Smooth muscle cell of the brain vasculature (primary cell): Measurements from ENCODE around the gene TMEM109.

ENCODE experiments used
- DNase-seq: peaks from one replicate; pipeline ENCODE4 v3.0.0-alpha.2; 2012; ENCODE audit warnings: low read depth, low spot score

The TMEM109 gene

DNA sequence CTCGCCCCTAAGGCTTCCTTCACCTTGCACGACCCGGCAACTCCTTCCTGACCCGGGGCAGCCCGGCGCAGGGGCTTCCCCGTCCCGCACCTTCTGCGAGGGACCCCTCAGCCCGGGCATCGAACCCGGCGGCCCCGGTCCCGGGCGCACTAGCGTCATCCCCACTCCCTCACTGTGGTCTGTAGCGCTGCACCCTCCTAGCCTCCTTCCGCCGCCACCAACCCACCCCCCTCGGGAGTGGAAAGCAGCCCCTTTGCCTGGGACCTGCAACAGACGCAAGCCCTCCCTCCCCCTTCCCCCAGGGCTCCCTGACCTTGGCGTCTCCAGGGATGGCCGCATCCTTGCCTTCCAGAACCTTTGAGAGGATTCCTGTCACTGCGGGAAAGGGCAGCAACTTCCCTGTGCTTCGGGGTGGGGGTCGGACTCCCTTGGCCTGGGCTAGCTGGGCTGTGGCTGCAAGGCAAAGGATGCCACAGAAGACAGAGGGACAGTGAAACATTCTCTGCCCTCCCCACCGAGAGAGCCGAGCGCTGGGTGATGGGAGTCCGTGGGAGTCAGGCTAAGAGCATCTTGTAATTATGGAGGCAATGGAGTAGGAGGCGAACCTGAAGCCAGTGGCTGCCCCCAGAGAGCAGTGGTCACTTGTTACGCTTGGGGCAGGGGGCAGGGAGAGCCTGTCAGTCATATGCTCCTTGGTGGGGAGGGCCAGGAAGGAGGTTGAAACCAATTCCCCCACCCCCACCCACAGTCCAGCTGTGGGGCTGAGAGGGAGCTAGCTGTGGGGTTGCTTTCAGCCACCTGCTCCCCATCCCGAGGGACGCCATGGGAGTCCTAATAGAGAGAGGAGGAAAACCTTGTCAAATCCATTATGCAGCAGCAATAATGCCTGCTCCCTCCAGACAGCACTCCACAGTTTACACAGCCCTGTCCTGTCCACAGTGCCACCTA, 11.2 kb downstream of the TMEM109 start:
- no peak for DNase-seq

DNA sequence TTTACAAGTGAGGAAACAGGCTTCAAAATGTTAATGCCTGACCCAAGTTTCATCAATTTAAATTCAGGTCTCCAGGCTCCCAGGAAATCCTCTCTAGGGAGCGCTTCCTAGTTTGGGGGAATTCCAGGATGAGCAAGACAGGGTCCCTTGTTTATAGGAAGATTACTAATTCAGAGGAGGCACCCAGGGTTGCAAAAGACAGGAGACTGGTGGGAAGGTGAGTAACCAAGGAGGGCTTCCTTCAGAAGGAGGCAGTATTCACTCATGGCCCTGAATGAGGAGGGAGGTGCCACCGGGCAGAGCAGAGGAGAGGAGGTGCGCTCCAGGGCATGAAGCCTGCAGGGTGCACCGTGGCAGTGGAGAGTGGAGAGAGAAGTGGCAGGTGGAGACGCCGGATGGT, 11.9 kb downstream of the TMEM109 start:
- no peak for DNase-seq

- no peak for DNase-seq
These were observed 12.5 kb downstream of the TMEM109 start for GRCh38 chr11:60926500-60926899.

GRCh38 chr11:60927061-60927592, 13.2 kb downstream of the TMEM109 start:
- DNase-seq, result no peak

DNA sequence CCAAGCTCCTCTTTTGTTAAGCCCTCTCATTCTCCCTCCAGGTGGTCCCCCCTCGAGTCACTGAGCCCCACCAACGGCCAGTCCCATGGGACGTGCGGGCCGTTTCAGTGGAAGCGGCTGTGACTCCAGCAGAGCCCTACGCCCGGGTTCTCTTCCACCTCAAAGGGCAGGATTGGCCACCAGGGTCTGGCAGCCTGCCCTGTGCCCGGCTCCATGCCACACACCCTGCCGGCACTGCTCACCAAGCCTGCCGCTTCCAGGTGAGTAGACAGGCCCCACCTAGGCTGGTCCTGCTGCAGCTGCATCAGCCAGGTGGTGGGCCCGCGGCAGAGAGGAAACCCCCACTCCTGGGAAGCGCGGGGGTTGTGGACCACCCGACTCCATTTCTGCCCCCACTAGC, 13.6 kb downstream of the TMEM109 start:
- DNase-seq, result no peak

DNA sequence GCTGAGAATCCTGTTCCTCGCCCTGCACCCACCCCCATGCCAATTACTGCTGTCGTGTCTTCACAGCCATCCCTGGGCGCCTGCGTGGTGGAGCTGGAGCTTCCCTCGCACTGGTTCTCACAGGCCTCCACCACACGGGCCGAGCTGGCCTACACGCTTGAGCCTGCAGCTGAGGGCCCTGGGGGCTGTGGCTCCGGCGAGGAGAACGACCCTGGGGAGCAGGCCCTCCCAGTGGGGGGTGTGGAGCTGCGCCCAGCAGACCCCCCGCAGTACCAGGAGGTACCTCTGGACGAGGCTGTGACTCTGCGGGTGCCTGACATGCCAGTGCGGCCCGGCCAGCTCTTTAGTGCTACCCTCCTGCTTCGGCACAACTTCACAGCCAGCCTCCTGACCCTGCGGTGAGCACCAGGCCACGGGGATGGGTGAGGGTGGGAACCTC, 14.6 kb downstream of the TMEM109 start:
- no peak for DNase-seq

- DNase-seq, result no peak
These were observed 15.8 kb downstream of the TMEM109 start for GRCh38 chr11:60929764-60930163.

- DNase-seq, result no peak
These were observed 16.4 kb downstream of the TMEM109 start for GRCh38 chr11:60930394-60930793.

DNA sequence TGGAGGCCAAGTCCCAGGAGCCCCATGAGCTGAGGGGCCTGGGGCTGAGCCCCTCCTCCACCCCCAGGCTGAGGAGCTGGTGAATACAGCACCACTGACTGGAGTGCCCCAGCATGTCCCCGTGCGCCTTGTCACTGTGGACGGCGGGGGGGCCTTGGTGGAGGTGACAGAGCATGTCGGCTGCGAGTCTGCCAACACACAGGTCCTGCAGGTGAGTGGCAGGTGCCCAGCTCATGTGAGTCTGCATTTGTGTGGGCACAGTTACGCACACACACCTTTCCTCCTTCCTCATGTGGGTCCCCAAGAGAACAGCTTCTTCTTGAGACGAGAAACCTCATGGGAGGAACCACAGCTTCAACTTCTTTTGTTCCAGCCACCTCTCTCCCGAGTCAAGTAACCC, 18.0 kb downstream of the TMEM109 start:
- DNase-seq, result no peak

GRCh38 chr11:60932605-60933356, 18.8 kb downstream of the TMEM109 start:
- DNase-seq, result no peak

- no peak for DNase-seq
These were observed 19.6 kb downstream of the TMEM109 start for GRCh38 chr11:60933416-60934123.

DNA sequence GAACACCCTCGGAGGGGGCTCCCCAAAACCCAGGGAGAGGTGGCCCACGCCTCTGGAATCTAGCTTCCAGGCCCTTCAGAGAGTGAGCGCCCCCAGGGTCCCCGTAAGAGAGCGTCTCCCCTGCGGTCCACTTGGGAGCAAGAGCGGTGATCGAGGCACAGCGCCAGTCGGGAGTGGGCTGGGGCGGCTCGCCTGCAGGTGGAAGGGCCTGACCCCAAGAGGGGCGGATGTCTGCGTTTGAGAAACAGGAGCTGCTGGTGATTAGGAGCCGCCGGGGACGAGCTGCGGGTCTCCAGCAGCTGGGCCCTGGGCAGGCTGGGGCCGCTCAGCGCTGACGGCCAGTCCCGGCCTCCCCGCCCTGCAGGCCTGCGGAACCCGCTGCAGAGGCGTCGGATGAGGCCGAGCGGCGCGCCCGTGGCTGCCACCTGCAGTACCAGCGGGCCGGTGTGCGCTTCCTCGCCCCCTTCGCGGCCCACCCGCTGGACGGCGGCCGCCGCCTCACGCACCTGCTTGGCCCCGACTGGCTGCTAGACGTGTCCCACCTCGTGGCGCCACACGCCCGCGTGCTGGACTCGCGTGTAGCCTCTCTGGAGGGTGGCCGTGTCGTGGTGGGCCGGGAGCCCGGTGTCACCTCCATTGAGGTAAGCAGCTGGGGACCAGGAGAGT, 20.3 kb downstream of the TMEM109 start:
- no peak for DNase-seq

DNA sequence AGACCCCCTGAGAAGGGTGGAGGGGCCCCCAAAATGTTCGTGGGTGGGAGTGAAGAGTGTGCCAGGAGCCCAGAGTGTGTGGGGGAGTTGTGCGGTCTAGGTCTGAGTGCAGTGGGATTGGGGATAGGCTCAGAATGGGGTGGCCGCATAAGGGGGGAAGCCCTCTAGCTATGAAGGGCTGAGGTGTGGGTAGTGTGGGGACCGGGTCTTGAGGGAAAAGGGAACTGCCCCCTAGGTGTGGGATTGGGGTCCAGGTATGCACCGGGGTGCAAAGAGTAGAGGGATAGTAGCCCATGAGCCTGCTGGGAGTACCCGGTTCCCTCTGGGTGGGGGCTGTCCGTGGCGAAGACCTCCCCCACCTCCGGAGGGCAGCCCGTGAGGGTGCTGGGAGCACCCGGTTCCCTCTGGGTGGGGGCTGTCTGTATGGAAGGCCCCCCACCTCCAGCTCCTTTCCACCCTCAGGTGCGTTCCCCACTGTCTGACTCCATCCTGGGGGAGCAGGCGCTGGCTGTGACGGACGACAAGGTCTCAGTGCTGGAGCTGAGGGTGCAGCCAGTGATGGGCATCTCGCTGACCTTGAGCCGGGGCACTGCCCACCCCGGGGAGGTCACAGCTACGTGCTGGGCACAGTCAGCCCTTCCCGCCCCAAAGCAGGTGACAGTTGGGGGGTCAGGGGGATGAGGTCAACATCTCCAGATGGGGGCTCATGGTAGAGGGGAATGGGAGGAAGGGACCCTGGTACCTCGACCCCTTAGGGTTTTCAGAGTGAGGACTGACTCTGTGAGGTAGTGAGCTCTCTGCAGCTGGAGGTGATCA, 21.0 kb downstream of the TMEM109 start:
- no peak for DNase-seq

GRCh38 chr11:60935676-60936442, 21.9 kb downstream of the TMEM109 start:
- DNase-seq, result no peak

GRCh38 chr11:60936467-60937143, 22.6 kb downstream of the TMEM109 start:
- DNase-seq, result no peak

DNA sequence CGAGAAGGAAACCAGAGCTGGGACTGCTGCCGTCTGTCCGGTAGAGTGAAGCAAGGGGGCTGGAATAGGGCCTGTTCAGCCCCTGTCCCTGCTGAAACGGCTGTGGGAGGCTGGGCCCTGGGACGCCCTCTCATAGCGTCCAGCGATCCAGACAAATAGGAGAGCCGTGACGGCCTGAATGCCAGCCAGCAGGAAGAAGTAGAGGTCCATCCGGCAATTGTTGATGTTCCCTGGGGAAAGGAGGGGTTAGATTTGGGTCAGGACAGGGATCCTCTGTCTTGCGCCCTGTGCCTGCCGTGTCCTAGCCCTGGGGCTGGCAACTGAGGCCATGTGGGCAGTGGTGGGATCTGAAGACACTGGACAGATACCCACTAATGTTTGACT, 23.2 kb downstream of the TMEM109 start:
- no peak for DNase-seq

GRCh38 chr11:60937811-60938210, 23.9 kb downstream of the TMEM109 start:
- no peak for DNase-seq

DNA sequence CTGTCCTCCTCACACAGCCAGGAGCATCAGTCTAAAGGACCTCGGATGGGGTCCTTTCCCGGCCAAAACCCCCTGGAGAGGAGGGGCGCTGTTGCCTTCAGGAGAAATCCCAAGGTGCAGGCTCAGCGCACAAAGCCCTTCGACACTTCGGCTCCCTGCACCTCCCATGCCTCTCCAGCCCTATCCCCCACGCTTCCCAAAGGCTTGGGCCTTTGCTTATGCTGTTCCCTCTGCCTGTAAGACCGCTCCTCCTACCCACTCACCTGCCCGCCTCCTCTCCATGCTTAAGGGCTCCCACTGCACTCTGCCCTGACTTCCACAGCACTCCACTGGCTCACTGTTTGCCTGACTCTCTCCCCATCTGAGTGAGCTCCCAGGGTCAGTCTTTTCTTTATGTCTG, 24.5 kb downstream of the TMEM109 start:
- DNase-seq, result no peak

DNA sequence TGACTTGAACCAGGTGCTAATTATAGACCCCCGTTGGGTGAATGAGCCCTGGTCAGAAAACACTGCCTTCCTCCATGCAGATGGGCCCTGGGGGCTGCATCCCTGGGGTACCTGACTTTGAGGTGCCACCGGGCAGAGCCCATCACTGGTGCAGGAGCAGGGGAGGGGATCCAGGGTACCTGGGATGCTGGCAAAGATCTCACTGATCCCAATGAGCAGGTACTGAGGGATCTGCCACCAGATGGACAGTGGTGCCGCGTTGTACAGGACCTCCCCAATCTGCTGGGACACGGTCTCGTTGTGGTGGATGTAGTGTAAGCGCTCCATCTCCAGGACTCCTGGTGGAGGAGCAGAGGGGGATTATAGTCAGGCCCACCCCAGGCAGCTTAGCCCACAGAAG, 25.3 kb downstream of the TMEM109 start:
- no peak for DNase-seq
